Left hindlimb (tissue), 1 donor: ENCODE measurements around the gene TMEM114.

Experiments
- DNase-seq: peaks from one replicate; pipeline ENCODE4 v3.0.0-alpha.2; 2018

TMEM114 gene

DNA sequence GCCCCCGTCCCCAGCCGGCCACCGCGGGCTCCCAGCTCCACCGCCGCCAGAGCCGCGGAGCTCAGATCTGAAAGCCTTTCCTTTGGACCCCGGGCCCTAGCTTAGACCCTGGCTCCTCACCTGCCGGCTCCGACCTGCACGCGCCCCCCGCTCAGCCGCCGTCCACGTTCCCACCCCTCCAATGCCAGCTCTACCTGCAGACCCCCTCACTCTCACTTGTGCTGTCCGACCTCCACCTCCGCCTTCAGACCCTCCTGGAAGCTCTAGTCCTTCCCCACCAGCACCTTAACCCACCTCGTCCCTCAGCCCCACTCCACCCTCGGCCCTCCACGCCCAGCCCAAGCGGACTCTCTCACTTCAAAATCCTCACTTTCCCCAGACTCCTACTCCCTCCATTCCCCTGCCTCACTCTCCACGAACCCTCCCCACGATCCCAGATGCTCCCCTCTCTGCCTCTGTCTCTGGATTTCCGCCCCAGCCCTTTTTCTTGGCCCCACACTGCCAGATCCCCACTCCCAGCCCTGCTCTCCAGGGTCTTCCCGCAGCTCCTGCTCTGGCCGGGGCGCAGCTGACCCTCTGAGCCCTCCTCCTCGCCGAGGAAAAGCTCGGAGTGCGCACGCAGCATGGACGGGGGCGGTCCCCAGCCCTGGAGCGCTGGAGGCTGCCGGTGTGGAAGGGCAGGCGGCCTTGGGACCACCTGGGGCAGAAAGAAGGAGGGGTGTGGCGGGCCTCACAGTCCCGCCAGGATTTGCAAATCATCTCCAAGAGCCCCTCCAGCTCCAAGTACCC is at the start of gene TMEM114:
Gene TMEM114 (minus strand): TSS at position 612 of the 789 bp plus-strand sequence. CDS start 673 bp downstream, outside the sequence.
- DNase-seq = no peak

- no peak for DNase-seq
Measured at GRCh38 chr16:8639694-8640093, 49.4 kb upstream of the TMEM114 start.

DNA sequence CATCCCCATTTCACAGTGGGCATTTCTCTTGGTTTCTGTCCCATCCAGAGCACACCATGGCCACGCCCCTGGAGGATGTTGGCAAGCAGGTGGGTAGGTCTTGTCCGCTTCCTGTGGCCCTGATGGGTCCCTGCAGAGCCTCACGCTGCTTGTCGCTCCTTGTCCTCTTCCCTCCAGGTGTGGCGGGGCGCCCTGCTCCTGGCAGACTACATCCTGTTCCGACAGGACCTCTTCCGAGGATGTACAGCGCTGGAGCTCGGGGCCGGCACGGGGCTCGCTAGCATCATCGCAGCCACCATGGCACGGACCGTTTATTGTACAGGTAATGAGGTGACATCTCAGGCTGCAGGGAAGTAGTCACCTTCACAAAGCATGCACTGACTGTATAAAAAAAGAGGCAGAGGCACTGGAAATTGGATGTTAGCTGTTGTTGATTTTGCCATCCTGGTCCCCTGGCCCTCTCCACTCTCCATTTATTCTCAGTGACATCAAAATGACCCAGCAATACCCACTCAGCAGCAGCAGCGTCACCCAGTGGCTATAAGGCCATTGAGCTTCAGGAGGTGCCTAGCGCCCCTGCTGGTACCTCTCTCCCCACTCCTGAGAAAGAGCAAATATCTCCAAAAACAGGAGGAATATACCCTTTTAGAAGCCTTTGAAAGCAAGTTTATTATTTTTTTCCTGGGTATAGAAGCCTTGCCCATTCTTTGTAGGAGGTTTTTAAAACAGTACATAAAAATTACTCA is 44.9 kb upstream of the TMEM114 start:
- no peak for DNase-seq

DNA sequence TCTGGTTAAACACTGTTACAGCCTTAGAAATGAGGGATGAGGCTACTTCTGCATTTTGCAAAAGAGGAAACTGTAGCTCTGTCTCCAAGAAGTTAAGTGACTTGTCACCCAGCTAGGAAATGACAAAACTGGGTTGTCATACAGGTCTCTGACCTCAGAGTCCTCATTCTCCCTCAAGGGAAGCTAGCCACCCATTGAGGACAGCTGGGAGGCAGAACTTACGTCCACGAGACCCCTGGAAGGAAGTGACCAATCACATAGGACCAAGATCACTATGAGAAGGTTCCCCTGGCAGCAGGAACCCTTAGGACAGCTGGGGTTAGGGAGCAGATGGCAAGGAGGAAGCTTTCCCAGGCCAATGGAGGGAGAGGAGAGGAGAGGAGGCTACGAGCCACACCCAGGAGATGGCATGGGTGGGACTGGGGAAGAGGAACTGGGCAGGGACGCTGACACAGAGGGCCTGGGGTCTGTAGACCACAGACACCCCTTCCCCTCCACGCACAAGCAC is 42.4 kb upstream of the TMEM114 start:
- DNase-seq = no peak

DNA sequence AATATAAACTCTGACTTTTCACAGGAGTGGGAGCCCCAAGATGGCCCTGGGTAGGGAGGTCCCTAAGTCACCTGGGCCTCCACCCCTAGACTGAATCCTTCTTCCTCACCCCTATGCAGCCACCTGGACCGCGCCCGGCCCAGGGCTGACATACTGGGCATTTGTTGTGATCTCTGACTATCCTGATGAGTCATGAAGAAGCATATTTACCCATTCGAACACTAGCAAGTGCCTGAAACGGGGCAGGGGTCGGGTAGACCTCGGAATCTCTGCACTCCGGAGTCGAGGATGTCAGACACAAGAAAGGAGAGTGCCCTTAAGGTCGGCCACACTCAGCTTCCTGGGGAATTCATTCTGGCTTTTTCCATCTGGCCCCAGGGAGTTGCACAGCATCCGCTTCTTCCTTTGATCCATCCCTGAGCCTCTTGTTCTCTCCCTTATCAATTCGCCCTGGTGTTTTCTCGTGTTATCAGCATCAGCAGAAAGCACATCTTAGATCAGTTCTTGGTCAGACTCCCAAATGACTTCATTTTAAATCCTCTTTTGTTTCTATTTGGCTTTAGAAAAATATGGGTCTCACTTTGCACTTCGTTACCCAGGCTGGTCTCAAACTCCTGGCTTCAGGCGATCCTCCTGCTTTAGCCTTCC is 41.6 kb upstream of the TMEM114 start:
- no peak for DNase-seq

DNA sequence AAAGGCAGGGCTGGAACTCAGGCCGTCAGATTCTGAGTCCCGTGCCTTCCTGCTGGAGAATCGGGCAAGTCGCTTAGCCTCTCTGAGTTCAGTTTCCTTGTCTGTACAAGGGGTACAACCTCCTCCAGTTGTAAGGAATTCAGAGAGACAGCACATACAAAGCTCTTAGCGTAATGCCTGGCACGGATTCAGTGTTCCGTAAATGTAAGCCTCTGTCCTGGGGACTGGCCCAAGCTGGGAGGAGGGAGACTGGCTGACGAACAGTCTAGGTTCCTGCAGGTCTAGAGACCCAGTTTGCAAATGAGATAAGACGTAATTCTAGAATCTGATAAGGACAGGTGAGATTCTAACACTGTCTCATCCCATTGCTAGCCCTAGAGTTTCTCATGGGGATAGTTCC is 41.1 kb upstream of the TMEM114 start:
- no peak for DNase-seq

- DNase-seq = no peak
Measured at GRCh38 chr16:8630255-8630953, 40.1 kb upstream of the TMEM114 start.

GRCh38 chr16:8628981-8629725 is 38.8 kb upstream of the TMEM114 start:
- no peak for DNase-seq

- DNase-seq = no peak
Measured at GRCh38 chr16:8627456-8627855, 37.1 kb upstream of the TMEM114 start.

DNA sequence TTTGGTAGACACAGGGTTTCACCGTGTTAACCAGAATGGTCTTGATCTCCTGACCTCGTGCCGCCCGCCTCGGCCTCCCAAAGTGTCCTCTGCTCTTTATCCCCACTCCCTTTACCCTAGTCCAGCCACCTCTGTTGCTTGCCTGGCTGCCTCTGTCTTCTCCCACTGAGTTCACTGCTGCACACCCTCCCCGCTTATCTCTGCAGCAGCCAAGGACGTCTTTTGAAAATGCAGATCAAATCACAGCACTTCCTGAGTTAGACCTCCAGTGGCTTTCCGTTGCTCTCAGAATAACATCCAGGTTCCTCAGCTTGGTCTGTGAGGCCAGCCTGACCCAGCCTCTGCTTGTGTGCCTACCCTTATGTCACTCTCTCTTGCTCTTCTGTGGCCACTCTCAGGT is 36.6 kb upstream of the TMEM114 start:
- DNase-seq = no peak

- no peak for DNase-seq
Measured at GRCh38 chr16:8625491-8626087, 35.3 kb upstream of the TMEM114 start.

GRCh38 chr16:8623634-8624033 is 33.3 kb upstream of the TMEM114 start:
- DNase-seq = no peak

DNA sequence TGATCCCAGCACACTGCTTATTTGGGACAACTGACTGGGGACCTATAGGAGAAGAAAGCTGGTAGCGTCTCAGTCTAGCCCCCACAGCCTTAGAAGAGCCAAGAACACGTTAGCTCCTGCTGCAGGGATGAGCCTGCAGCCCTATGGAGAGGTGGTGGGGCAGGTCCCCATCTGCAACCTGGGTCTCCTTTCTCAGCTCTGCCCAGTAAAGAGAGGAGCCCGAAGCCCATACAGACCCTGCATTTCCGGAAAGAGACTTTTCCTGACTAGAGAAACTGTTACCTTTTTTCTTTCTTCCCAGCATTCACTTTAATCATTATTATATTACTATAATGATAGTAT is 32.0 kb upstream of the TMEM114 start:
- DNase-seq = no peak

- peak; percentile 93 for DNase-seq
Measured at GRCh38 chr16:8621572-8622314, 31.4 kb upstream of the TMEM114 start, which contains the start of gene METTL22. Gene METTL22, plus strand, starts transcription at chr16:8621698. Its CDS starts 3,968 bp downstream, at chr16:8625666.

GRCh38 chr16:8621222-8621571 is 30.9 kb upstream of the TMEM114 start:
- no peak for DNase-seq

- DNase-seq = no peak
Measured at GRCh38 chr16:8620535-8620934, 30.2 kb upstream of the TMEM114 start.

DNA sequence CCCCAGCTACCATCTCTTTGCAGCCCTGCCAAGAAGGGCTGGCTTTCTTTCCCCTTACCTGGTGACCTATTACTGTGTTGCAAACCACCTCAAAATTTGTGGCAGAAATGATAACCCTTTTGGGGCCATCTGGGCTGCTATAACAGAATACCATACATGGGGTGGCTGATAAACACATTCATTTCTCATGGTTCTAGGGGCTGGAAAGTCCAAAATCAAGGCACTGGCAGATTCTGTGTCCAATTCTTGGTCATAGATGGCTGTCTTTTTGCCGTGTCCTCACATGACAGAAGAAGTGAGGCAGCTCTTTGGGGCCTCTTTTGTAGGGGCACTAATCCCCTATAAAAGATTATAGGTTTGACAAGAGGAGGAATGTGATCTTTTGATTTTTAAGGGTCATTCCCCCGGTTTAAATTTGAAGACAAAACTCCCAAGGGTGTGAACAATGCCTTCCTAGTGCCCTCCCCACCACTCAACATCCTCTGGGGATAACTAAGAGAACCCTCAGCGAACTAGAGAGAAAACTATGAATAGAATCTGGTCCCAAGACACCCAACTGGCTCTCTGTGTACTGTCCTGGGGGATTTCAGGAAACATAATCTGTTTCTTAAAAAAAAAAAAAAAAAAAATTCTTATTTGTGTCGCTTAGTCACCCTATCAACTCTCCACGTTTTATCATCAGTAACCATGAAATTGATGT is 29.5 kb upstream of the TMEM114 start:
- no peak for DNase-seq

- DNase-seq = no peak
Measured at GRCh38 chr16:8614435-8615029, 24.2 kb upstream of the TMEM114 start.

DNA sequence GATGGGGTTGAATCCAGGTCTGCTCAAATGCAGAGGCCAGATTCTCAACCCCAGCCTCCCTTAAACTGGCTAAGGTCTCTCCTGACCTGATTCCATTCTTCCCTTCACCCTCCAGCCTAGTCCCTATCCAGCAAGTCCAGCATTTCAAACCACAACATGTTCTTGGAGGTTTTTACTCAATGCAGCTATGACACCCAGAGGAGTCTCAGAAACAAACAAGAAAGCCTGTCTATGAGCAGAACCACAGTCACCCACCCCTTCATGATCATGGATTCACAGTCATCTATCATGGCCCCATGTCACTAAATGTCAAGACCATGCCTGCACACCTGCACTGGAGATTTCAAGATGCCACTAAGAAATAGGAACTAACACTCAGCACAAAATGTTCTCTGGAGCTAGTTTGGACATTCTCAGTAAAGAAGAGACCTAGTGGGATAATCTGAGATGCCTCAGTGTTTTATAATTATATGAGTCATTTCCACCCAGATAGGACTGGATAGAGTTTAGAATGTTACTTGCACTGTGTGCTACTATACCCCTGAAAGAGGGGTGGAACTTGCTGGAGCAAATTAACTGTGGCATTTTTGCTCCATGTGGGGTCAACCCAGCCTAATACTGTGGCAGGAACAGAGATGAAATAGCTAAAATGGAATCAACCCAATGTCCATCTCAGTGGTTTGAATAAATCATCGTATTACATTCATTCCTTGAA is 21.7 kb upstream of the TMEM114 start:
- DNase-seq = no peak
